Effector memory CD4-positive, alpha-beta T cell (primary cell): ENCODE results near the gene MACROD2.

ENCODE experiments used
- DNase-seq, 3 donors: peaks; one replicate each; pipeline ENCODE4 v3.0.0-alpha.2; 2020
- H3K27ac ChIP-seq: 2 replicates; pipeline ENCODE4 v1.7.0; 2013; ENCODE audit warnings: mild to moderate bottlenecking, low read length, moderate library complexity; ENCODE audit not compliant: insufficient read depth, poor library complexity, severe bottlenecking
- H3K27me3 ChIP-seq: replicated peaks from 2 replicates; pipeline ENCODE4 v1.7.0; 2013; ENCODE audit warnings: mild to moderate bottlenecking, low read length; ENCODE audit not compliant: insufficient read depth, control insufficient read depth, poor library complexity, severe bottlenecking
- H3K36me3 ChIP-seq: 2 replicates; pipeline ENCODE4 v1.7.0; 2013; ENCODE audit warnings: mild to moderate bottlenecking, low read length, moderate library complexity; ENCODE audit not compliant: control insufficient read depth, insufficient read depth
- H3K4me1 ChIP-seq: 2 replicates; pipeline ENCODE4 v1.7.0; 2013; ENCODE audit warnings: low read length, mild to moderate bottlenecking; ENCODE audit not compliant: control insufficient read depth, insufficient read depth, poor library complexity, severe bottlenecking
- H3K4me3 ChIP-seq: 2 replicates; pipeline ENCODE4 v1.7.0; 2013; ENCODE audit warnings: low read length, low read depth, mild to moderate bottlenecking; ENCODE audit not compliant: insufficient read depth, poor library complexity, severe bottlenecking
- H3K9me3 ChIP-seq: 2 replicates; pipeline ENCODE4 v1.7.0; 2013; ENCODE audit warnings: mild to moderate bottlenecking, low read length, moderate library complexity; ENCODE audit not compliant: control insufficient read depth

MACROD2 gene

DNA sequence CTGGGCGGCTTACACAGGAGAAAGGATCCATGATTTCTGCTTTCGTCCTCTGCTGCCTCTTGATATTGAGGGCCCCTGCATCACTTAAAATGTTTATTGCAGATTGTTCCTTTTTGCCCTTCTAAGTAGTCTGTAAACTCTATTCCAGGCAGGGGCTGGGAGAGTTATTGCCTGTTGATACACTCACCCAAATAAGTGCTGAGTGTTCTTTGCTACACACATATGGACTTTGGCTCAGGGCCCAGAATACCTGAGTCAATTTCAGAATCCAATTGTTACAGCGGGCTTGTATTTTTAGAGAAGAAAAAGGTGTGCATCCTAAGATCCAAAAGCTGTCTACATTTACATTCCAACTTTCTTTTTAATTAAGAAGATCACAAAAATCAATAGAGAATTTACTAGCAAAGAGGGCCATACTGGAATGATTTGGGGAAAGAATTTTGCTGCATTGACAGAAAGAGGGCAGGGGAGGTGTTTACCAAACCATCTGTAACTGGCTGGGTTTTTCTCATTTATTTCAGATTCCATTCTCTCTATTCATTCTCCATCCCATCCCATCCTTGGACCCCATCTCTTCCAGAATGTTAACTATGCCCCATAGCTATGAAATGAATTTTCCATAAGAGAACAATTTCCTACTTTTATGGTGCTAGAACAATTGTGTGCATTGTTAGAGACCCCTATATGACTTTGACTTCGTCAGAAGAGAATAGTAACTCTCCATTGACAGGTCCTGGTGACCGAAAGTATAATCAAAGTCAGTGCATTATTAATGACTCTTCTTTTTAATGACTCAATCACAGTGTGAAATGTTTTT, 1302.0 kb downstream of the MACROD2 start:
- Histone ChIP-seq H3K27ac (no peak overlapping the region), H3K36me3 (no peaks in the 10 kb centered on the region), H3K4me3 (no peak overlapping the region), H3K9me3 (no peaks in the 10 kb centered on the region), H3K4me1 (no peaks in the 10 kb centered on the region), H3K27me3 (no peaks in the 10 kb centered on the region)
- no peak for DNase-seq

DNA sequence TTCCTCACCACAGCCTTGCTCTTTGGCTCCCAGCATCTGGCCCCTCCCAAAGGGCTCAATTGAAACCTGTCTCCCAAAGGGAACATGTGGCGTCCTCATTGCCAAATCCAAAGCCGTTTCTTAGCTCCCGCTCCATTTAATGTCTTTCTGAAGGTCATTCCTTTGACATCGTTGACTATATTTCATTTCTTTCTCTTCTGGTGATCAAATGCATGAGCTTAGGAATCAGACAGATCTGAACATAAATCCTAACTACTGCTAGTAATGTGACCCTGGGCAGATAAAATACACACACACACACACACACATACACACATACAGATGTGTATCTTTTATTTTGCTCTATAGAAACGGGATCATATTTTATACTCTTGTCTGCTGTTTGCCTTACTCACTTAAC, 1306.8 kb downstream of the MACROD2 start:
- no peaks in the 10 kb centered on the region for H3K4me1 ChIP-seq
- no peaks in the 10 kb centered on the region for H3K36me3 ChIP-seq
- no peaks in the 10 kb centered on the region for H3K27me3 ChIP-seq
- H3K27ac ChIP-seq: no peak overlapping the region
- H3K4me3 ChIP-seq: no peak overlapping the region
- no peaks in the 10 kb centered on the region for H3K9me3 ChIP-seq
- DNase-seq: no peak

DNA sequence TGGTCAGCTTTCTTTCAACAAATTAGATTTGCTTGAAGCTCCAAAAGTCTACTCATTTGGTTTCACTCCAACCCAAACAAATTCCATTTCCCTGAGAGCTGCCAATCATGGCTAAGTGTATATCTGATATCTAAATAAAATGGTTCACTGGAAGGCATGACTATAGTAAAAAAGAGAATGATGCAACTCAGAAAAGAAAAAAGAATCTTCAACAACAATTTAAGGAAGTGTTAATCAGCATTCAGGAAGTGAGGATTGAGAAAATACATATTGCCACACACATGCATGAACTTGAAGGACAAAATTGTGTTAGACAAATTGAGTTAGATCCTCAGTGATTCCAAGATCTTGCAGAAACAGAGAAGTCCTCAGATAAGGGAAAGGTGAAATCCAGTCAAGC, 1315.0 kb downstream of the MACROD2 start:
- no peak for DNase-seq
- Histone ChIP-seq H3K36me3 (no peaks in the 10 kb centered on the region), H3K27ac (no peak overlapping the region), H3K9me3 (no peaks in the 10 kb centered on the region), H3K27me3 (no peaks in the 10 kb centered on the region), H3K4me1 (no peaks in the 10 kb centered on the region), H3K4me3 (no peak overlapping the region)

DNA sequence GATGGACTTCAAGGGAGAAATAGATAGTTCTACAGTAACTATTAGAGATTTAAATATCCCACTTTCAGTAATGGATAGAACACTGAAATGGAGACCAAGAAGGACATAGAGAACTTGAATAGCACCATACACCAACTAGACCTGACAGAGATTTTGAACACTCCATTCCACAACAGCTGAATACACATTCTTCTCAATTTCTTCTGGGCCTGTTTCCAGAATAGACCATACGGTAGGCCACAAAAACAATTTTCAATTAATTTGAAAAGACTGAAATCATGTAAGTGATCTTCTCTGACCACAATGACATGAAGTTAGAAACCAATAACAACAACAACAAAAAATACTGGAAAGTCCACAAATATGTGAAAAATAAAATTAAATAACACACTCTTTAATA, 1321.2 kb downstream of the MACROD2 start:
- no peaks in the 10 kb centered on the region for H3K27me3 ChIP-seq
- no peak for DNase-seq
- H3K27ac ChIP-seq: no peak overlapping the region
- H3K9me3 ChIP-seq: no peaks in the 10 kb centered on the region
- H3K4me3 ChIP-seq: no peak overlapping the region
- H3K36me3 ChIP-seq: no peaks in the 10 kb centered on the region
- no peaks in the 10 kb centered on the region for H3K4me1 ChIP-seq

DNA sequence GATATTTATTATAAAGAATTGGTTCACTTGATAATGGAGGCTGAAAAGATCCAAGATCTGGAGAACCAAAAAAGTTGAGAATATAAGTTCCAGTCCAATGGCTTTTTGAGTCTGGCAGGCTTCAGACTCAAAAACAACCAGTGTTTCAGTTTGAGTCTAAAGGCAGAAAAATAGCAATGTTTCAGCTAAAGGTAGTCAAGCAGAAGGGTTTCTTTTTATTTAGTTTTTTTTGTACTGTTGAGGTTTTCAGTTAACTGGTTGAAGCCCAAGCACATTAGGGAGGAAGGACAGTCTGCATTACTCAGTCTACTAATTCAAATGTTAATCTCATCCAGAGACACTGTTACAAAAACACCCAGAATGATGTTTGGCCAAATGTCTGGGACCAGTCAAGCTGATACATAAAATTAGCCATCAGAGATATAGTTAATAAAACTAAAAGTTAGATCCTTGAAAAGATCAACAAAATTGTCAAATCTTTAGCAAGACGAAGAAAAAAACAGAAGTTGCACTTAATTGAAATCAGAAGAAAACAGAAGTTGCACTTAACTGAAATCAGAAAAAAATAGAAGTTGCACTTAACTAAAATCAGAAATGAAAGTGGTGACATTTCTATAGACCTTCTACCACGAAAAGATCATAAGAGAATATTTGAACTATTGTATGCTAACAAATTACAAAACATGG, 1322.4 kb downstream of the MACROD2 start:
- no peaks in the 10 kb centered on the region for H3K36me3 ChIP-seq
- H3K4me1 ChIP-seq: no peaks in the 10 kb centered on the region
- H3K4me3 ChIP-seq: no peak overlapping the region
- DNase-seq: no peak
- H3K27ac ChIP-seq: no peak overlapping the region
- H3K9me3 ChIP-seq: no peaks in the 10 kb centered on the region
- no peaks in the 10 kb centered on the region for H3K27me3 ChIP-seq

DNA sequence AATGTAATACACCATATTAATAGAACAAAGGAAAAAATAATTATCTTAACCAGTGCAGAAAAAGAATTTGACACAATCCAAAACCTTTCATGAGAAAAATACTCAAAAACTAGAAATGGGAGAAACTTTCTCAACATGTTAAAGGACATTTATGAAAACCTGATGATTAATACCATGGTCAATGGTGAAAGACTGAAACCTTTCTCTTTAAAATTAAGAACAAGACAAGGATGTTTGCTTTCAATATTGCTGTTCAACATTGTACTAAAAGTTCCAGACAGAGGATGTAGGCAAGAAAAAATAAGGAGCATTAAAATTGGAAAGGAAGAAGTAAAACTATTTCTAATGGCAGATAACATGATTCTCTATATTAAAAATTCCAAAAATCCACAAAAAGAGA, 1323.4 kb downstream of the MACROD2 start:
- Histone ChIP-seq H3K27me3 (no peaks in the 10 kb centered on the region), H3K27ac (no peak overlapping the region), H3K36me3 (no peaks in the 10 kb centered on the region), H3K4me1 (no peaks in the 10 kb centered on the region), H3K4me3 (no peak overlapping the region), H3K9me3 (no peaks in the 10 kb centered on the region)
- DNase-seq: no peak

DNA sequence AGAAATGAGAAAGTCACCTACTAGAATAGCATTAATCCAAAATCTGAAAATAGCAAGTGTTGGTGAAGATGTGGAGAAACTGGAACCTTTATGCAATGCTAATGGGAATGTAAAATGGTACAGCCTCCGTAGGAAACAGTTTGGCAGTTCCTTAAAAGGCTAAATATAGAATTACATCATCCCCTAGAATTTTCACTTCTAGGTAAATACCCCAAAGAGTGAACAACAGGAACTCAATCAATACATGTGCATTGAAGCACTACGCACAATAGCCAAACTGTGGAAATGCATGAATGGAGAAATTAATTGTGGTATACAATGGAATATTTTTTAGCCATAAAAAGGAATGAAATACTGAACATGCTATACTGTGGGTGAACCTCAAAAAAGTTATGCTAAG, 1324.1 kb downstream of the MACROD2 start:
- Histone ChIP-seq H3K9me3 (no peaks in the 10 kb centered on the region), H3K4me3 (no peak overlapping the region), H3K36me3 (no peaks in the 10 kb centered on the region), H3K27ac (no peak overlapping the region), H3K4me1 (no peaks in the 10 kb centered on the region), H3K27me3 (no peaks in the 10 kb centered on the region)
- no peak for DNase-seq

DNA sequence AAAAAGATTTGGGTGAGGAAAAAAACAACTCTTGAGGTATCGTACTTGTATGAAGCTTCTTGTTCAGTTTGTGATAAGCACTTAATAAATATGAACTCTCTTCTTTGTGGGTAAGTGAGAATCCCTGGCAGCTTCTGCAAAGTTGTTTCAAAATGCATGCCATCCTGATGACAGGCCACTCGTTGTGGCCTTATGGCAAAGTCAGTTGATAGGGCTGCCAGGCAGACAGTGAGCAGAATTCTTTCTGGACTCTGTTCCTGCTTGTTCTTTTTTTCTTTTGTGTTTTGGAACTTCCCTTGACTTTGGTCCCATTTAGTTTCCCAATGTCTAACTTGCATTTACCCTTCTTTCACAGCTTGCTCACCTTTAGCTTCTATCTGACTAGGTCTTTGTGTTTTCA, 1325.6 kb downstream of the MACROD2 start:
- no peak for DNase-seq
- Histone ChIP-seq H3K36me3 (no peaks in the 10 kb centered on the region), H3K27ac (no peak overlapping the region), H3K9me3 (no peaks in the 10 kb centered on the region), H3K4me3 (no peak overlapping the region), H3K4me1 (no peaks in the 10 kb centered on the region), H3K27me3 (no peaks in the 10 kb centered on the region)

DNA sequence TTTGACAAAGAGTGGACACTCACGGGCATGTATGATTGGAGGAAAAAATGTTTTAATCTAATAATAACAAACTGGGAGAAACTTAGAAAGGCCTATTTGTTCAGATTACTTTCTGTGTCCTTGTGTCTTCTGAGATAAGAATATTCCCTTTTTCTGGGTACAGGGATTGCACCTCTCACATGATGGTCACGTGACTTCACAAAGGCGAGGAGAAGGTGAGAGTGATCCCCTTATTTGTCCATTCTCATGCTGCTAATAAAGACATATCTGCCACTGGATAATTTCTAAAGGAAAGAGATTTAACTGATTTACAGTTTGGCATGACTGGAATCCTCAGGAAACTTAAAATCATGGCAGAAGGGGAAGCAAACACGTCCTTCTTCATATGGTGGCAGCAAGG, 1331.8 kb downstream of the MACROD2 start:
- Histone ChIP-seq H3K27ac (no peak overlapping the region), H3K4me1 (no peaks in the 10 kb centered on the region), H3K4me3 (no peak overlapping the region), H3K27me3 (no peaks in the 10 kb centered on the region), H3K36me3 (no peaks in the 10 kb centered on the region), H3K9me3 (no peaks in the 10 kb centered on the region)
- DNase-seq: no peak

DNA sequence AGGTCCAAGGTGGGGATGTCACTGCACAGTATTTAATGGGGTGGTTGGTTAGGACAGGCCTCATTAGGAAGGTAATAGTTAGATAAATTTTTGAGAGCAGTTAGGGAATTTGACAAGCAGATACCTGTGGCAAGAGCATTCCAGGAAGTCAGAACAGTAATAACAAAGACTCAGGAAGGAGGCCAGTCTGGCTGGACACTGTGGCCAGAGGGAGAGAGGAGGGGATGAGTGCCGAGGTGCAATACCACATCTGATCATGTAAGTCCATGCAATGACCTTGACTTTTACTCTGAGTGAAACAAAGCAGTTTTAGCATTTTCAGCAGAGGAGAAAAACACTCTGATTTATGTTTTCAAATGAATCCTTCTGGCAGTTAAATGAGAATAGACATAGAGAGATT, 1332.8 kb downstream of the MACROD2 start:
- no peak for DNase-seq
- H3K9me3 ChIP-seq: no peaks in the 10 kb centered on the region
- no peaks in the 10 kb centered on the region for H3K4me1 ChIP-seq
- H3K27me3 ChIP-seq: no peaks in the 10 kb centered on the region
- H3K36me3 ChIP-seq: no peaks in the 10 kb centered on the region
- H3K27ac ChIP-seq: no peak overlapping the region
- no peak overlapping the region for H3K4me3 ChIP-seq
